ENCODE measurements around the gene FBXL19. TPM values are rescaled to one million over a fixed set of nuclear protein-coding genes. Genes with fewer than 3 reads are reported as not detected.

The FBXL19 gene
- polyA plus RNA-seq, 3 donors: 0.14 to 7.6 TPM; not detected in 1

- Mint-ChIP-seq H3K27ac (peak overlapping the region in 4 of 7 donors; percentile 15 to 69 (median 46)), H3K4me3 (peak overlapping the region; percentile 64 to 77), H3K9me3 (peaks cover 0 to 10% (median 2%) of the 10 kb centered on the region in 7 donors), H3K27me3 (ENCODE audit: low read depth in 3 of 3) (peaks cover 0 to 5% (median 0%) of the 10 kb centered on the region in 3 donors), H3K4me1 (peaks cover 53% of the 10 kb centered on the region), H3K36me3 (no peaks in the 10 kb centered on the region)
- Histone ChIP-seq H3K4me1 (ENCODE audit: control insufficient read depth in 1 of 2, insufficient read depth in 2 of 2, low read length in 2 of 2) (peaks cover 49 to 56% of the 10 kb centered on the region in 2 donors), H3K79me2 (ENCODE audit: insufficient read depth, low read length) (peaks cover 7% of the 10 kb centered on the region), H4K20me1 (ENCODE audit: insufficient read depth, low read length) (no peaks in the 10 kb centered on the region), H3K27me3 (ENCODE audit: control insufficient read depth in 2 of 2, insufficient read depth in 2 of 2, low read length in 2 of 2) (no peaks in the 10 kb centered on the region), H2AFZ (ENCODE audit: insufficient read depth, low read depth, low read length, poor library complexity, severe bottlenecking) (peak overlapping the region; percentile 88), H3K9ac (ENCODE audit: insufficient read depth, low read length, poor library complexity, severe bottlenecking) (peak overlapping the region; percentile 75), H3K4me3 (replicated peaks in 1 of 3; ENCODE audit: low read depth in 2 of 3, low read length in 3 of 3) (peak overlapping the region; percentile 40 to 74 (median 40)), H3K27ac (ENCODE audit: low read depth in 1 of 2, low read length in 2 of 2) (peak overlapping the region in 1 of 2 donors; percentile 44), H3K4me2 (replicated peaks; ENCODE audit: extremely low read depth, low read length, poor library complexity, severe bottlenecking) (peak overlapping the region; percentile 85), H3K9me3 (replicated peaks in 1 of 2; ENCODE audit: control insufficient read depth in 1 of 2, insufficient read depth in 1 of 2, low read length in 2 of 2) (peaks cover 0 to 7% of the 10 kb centered on the region in 2 donors), H3K36me3 (replicated peaks in 1 of 2; ENCODE audit: control insufficient read depth in 1 of 2, insufficient read depth in 2 of 2, low read length in 2 of 2) (no peaks in the 10 kb centered on the region)
- intact Hi-C loops (cut with micrococcal nuclease): loop anchor here (5.0 kb wide), 1 partner anchor 59 kb away; no protein-coding TSS in a partner anchor
- WGBS (ENCODE audit: insufficient coverage): 0% methylated on average over 1 of the region's 6 CpGs
- DNase-seq: no peak
- TF ChIP-seq CTCF (IDR thresholded peaks at IDR 0.05): no peak
Measured at GRCh38 chr16:30901201-30902028, 22.0 kb upstream of the FBXL19 start.

GRCh38 chr16:30902029-30902972 lies 21.1 kb upstream of the FBXL19 start:
- peak overlapping the region; percentile 96 to 98 for H3K4me3 Mint-ChIP-seq
- peaks cover 7% of the 10 kb centered on the region for H3K79me2 ChIP-seq (ENCODE audit: insufficient read depth, low read length)
- H3K27ac ChIP-seq (ENCODE audit: low read depth in 1 of 2, low read length in 2 of 2): peak overlapping the region; percentile 80 to 89
- peak overlapping the region; percentile 85 for H3K4me2 ChIP-seq (replicated peaks; ENCODE audit: extremely low read depth, low read length, poor library complexity, severe bottlenecking)
- peaks cover 0 to 5% (median 0%) of the 10 kb centered on the region in 3 donors for H3K27me3 Mint-ChIP-seq (ENCODE audit: low read depth in 3 of 3)
- DNase-seq: peak; percentile 53 to 72 (median 70)
- H3K9me3 ChIP-seq (replicated peaks in 1 of 2; ENCODE audit: control insufficient read depth in 1 of 2, insufficient read depth in 1 of 2, low read length in 2 of 2): peaks cover 0 to 7% of the 10 kb centered on the region in 2 donors
- H3K4me1 Mint-ChIP-seq: peaks cover 44% of the 10 kb centered on the region
- H3K4me3 ChIP-seq (replicated peaks in 1 of 3; ENCODE audit: low read depth in 2 of 3, low read length in 3 of 3): peak overlapping the region; percentile 43 to 87 (median 48)
- peaks cover 0 to 10% (median 2%) of the 10 kb centered on the region in 7 donors for H3K9me3 Mint-ChIP-seq
- H3K36me3 ChIP-seq (replicated peaks in 1 of 2; ENCODE audit: control insufficient read depth in 1 of 2, insufficient read depth in 2 of 2, low read length in 2 of 2): no peaks in the 10 kb centered on the region
- H3K4me1 ChIP-seq (ENCODE audit: control insufficient read depth in 1 of 2, insufficient read depth in 2 of 2, low read length in 2 of 2): peaks cover 41 to 48% of the 10 kb centered on the region in 2 donors
- H3K27me3 ChIP-seq (ENCODE audit: control insufficient read depth in 2 of 2, insufficient read depth in 2 of 2, low read length in 2 of 2): no peaks in the 10 kb centered on the region
- TF ChIP-seq CTCF (IDR thresholded peaks at IDR 0.05): peak; percentile 34
- peak overlapping the region; percentile 75 for H3K9ac ChIP-seq (ENCODE audit: insufficient read depth, low read length, poor library complexity, severe bottlenecking)
- no peaks in the 10 kb centered on the region for H4K20me1 ChIP-seq (ENCODE audit: insufficient read depth, low read length)
- intact Hi-C loops (cut with micrococcal nuclease): loop anchor here (5.0 kb wide), 1 partner anchor 60 kb away; no protein-coding TSS in a partner anchor
- H3K27ac Mint-ChIP-seq: peak overlapping the region; percentile 90 to 97 (median 96)
- no peaks in the 10 kb centered on the region for H3K36me3 Mint-ChIP-seq
- 2% methylated on average over 92 of the region's 99 CpGs for WGBS (ENCODE audit: insufficient coverage)
- H2AFZ ChIP-seq (ENCODE audit: insufficient read depth, low read depth, low read length, poor library complexity, severe bottlenecking): peak overlapping the region; percentile 96
